Measurements from ENCODE around the gene DAGLA. TPM values are rescaled to one million over a fixed set of nuclear protein-coding genes. Genes with fewer than 3 reads are reported as not detected.

DAGLA gene
- total and polyA plus RNA-seq, 2 experiments from 2014 or later, result 7.4 to 8.9 TPM

GRCh38 chr11:61686066-61686465 is 5.9 kb downstream of the DAGLA start:
- Histone ChIP-seq H3K27ac (no peak overlapping the region), H4K20me1 (ENCODE audit: insufficient read depth, poor library complexity, severe bottlenecking) (peaks cover 23% of the 10 kb centered on the region), H3K9me3 (ENCODE audit: low read depth) (no peaks in the 10 kb centered on the region), H3K4me3 (no peak overlapping the region), H3K79me2 (peaks cover 76% of the 10 kb centered on the region), H3K36me3 (replicated peaks; ENCODE audit: insufficient read depth, low read depth) (no peaks in the 10 kb centered on the region), H3K9me2 (replicated peaks; ENCODE audit: insufficient read depth) (no peaks in the 10 kb centered on the region), H3K4me2 (no peak overlapping the region), H3K27me3 (no peaks in the 10 kb centered on the region), H3K4me1 (ENCODE audit: insufficient read depth) (peaks cover 26% of the 10 kb centered on the region), H2AFZ (no peak overlapping the region)
- no peak for TF ChIP-seq CTCF (IDR thresholded peaks at IDR 0.05; ENCODE audit: poor library complexity)
- TF ChIP-seq EZH2phosphoT487 (IDR thresholded peaks at IDR 0.05; ENCODE audit: low read depth, severe bottlenecking, unreplicated experiment), result no peak
- no peak for TF ChIP-seq EZH2 (IDR thresholded peaks at IDR 0.05; ENCODE audit: borderline replicate concordance)
- no peak for DNase-seq (ENCODE audit: low spot score)
- WGBS (ENCODE audit: low lambda C conversion rate, missing lambda C conversion rate), result 92% methylated on average over 8 of the region's 8 CpGs

- no peak for TF ChIP-seq EZH2phosphoT487 (IDR thresholded peaks at IDR 0.05; ENCODE audit: low read depth, severe bottlenecking, unreplicated experiment)
- TF ChIP-seq EZH2 (IDR thresholded peaks at IDR 0.05; ENCODE audit: borderline replicate concordance), result no peak
- TF ChIP-seq CTCF (IDR thresholded peaks at IDR 0.05; ENCODE audit: poor library complexity), result no peak
- no peaks in the 10 kb centered on the region for H3K27me3 ChIP-seq
- peaks cover 22% of the 10 kb centered on the region for H3K4me1 ChIP-seq (ENCODE audit: insufficient read depth)
- no peaks in the 10 kb centered on the region for H3K9me2 ChIP-seq (replicated peaks; ENCODE audit: insufficient read depth)
- peaks cover 76% of the 10 kb centered on the region for H3K79me2 ChIP-seq
- H3K36me3 ChIP-seq (replicated peaks; ENCODE audit: insufficient read depth, low read depth), result no peaks in the 10 kb centered on the region
- 89% methylated on average over 8 of the region's 8 CpGs for WGBS (ENCODE audit: low lambda C conversion rate, missing lambda C conversion rate)
- no peak overlapping the region for H2AFZ ChIP-seq
- H3K9me3 ChIP-seq (ENCODE audit: low read depth), result no peaks in the 10 kb centered on the region
- no peak overlapping the region for H3K4me3 ChIP-seq
- no peak for DNase-seq (ENCODE audit: low spot score)
- no peak overlapping the region for H3K27ac ChIP-seq
- H3K4me2 ChIP-seq, result no peak overlapping the region
- peaks cover 23% of the 10 kb centered on the region for H4K20me1 ChIP-seq (ENCODE audit: insufficient read depth, poor library complexity, severe bottlenecking)
Measured at GRCh38 chr11:61686469-61686868, 6.3 kb downstream of the DAGLA start.

- Histone ChIP-seq H3K9me2 (replicated peaks; ENCODE audit: insufficient read depth) (no peaks in the 10 kb centered on the region), H3K36me3 (replicated peaks; ENCODE audit: insufficient read depth, low read depth) (no peaks in the 10 kb centered on the region), H3K9me3 (ENCODE audit: low read depth) (no peaks in the 10 kb centered on the region), H3K27ac (no peak overlapping the region), H3K27me3 (no peaks in the 10 kb centered on the region), H3K4me1 (ENCODE audit: insufficient read depth) (peaks cover 19% of the 10 kb centered on the region), H2AFZ (no peak overlapping the region), H3K4me3 (no peak overlapping the region), H4K20me1 (ENCODE audit: insufficient read depth, poor library complexity, severe bottlenecking) (peaks cover 23% of the 10 kb centered on the region), H3K79me2 (peaks cover 83% of the 10 kb centered on the region), H3K4me2 (no peak overlapping the region)
- TF ChIP-seq EZH2phosphoT487 (IDR thresholded peaks at IDR 0.05; ENCODE audit: low read depth, severe bottlenecking, unreplicated experiment) (no peak), CTCF (IDR thresholded peaks at IDR 0.05; ENCODE audit: poor library complexity) (no peak), EZH2 (IDR thresholded peaks at IDR 0.05; ENCODE audit: borderline replicate concordance) (no peak)
- no peak for DNase-seq (ENCODE audit: low spot score)
- WGBS (ENCODE audit: low lambda C conversion rate, missing lambda C conversion rate), result 94% methylated on average over 11 of the region's 11 CpGs
Measured at GRCh38 chr11:61687420-61687819, 7.2 kb downstream of the DAGLA start.

Data from hepatocyte (in vitro differentiated cells).